NCI-H187 (cell line): ENCODE measurements around the gene IFITM5.
"Not testable (repeated sequence)": the region's sequence is repeated elsewhere in the genome, so short reads cannot be mapped to it uniquely, and the experiment has no call there.

Experiments
- DNase-seq, 2 experiments: peaks; one replicate each; lab custom pipeline; 2025; lab: John Stamatoyannopoulos, UW

Gene IFITM5

DNA sequence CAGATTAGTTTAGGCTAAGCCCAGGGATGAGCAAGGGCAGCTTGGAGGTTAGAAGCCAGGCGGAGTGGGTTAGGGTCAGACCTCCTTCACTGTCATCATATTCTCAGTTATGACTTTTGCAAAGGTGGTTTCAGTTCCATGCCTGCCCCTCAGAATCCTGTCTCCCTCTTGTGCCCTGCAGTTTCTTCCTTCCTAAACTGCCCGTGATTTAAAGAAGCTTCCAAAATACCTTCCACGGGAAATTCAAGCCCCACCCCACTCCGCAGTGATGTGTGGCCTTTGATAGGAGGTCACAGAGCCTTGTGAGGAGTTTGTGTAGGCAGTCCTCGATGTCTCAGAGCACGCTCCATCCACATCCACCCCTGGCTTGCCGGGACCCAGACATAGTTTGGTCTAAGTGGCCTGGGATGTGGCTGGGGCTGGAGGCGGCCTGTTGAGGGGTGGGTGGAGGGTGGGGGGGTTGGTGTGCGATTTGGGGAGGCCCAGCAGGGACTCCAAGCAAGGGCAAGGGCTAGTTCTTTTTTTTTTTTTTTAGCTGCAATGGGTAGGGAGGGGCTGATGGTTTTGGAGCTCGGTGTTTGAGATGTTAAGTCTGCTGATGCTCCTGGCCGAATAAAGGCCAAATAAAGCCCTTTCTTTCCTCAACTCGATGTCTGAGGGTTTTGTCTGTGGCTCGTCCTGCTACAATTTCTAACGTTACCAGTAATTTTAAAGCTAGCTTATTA is 12.9 kb upstream of the IFITM5 start:
- no peak for DNase-seq

DNA sequence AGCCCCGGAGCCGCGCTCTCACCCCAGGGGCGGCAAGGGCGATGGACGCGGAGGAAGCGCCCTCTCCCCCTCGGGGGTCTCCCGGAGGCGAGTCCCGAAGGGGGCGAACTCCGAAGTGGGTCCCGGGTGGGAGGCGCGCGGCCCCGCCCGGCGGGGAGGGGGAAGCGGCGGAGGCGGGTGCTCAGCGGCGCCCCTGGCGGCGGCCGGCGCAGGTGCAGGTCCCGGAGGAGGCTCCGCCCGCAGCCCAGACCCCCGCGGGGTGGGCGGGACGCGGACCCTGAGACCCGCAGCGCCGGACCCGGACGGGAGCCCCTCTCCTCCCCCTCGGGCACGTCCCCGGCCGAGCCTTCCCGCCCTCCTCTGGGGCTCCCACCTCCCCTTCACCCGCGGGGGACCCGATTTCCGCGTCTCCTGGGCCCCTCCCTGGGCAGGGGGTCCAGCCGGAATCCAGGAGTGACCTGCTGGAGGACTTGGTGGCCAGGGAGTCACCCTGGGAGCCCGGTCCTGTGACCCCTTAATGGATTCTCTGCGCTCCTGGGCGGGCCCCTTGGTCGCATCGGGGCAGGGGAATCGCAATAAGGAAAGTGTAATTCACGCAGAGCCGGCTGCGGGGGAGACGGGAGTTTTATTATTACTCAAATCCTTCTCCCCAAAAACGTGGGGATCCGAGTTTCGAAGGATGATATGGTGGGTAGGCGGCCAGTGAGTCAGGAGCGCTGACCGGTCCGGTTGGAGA is 11.9 kb upstream of the IFITM5 start:
- not testable (repeated sequence) for DNase-seq

DNA sequence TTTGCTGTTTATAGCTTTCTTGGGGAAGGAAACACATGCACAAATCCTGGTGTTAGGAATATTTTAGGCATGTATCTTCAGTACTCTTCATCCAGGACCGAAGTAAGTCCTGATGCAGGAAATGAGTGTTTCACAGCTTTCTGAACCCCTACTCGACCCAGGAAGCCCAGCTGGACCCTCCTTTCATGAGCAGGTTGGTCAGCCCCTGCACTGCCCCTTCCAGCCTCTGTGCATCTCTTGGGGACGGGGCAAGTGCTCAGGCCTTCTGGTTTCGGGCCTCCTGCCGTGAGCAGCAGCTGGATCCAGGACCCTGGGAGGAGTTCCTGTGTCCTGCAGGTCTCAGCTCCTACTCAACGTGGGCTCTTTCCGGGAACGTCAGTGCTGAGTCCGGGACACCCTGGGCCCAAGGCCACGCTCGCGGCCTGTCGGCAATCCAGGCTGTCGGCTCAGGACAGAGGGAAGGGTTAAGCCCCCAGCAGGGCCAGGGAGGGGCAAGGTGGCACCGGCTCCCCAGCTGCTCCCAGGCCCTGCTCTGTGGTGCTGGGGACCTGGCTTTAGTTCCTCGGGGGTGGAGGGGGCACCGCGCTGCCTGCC is 10.8 kb upstream of the IFITM5 start:
- not testable (repeated sequence) for DNase-seq

DNA sequence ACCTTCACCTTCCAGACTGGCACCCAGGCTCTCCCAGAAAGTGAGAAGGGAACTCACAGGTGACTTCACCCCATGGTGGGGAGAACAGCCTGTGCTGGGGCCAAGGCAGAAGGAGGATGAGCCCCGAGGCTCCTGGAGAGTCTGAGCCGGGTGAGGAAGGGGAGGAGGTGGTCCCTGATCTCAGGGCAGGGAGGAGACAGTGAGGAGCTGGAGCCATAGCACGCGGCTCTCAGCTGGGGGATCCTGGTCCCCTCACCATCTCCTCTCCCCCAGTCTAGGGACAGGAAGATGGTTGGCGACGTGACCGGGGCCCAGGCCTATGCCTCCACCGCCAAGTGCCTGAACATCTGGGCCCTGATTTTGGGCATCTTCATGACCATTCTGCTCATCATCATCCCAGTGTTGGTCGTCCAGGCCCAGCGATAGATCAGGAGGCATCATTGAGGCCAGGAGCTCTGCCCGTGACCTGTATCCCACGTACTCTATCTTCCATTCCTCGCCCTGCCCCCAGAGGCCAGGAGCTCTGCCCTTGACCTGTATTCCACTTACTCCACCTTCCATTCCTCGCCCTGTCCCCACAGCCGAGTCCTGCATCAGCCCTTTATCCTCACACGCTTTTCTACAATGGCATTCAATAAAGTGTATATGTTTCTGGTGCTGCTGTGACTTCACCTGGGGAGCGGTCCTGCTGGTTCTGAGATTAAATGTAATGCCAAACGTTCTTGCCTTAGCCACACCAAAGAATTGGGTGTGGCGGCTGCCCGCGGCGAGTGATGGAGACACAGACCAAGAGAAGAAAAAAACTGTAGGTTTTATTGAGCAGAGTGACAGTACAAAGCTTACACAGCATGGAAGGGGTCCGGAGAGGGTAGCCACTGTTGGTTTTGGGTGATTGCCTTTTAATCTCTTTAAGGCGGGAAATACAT is 9.7 kb upstream of the IFITM5 start:
- DNase-seq, result not testable (repeated sequence)

DNA sequence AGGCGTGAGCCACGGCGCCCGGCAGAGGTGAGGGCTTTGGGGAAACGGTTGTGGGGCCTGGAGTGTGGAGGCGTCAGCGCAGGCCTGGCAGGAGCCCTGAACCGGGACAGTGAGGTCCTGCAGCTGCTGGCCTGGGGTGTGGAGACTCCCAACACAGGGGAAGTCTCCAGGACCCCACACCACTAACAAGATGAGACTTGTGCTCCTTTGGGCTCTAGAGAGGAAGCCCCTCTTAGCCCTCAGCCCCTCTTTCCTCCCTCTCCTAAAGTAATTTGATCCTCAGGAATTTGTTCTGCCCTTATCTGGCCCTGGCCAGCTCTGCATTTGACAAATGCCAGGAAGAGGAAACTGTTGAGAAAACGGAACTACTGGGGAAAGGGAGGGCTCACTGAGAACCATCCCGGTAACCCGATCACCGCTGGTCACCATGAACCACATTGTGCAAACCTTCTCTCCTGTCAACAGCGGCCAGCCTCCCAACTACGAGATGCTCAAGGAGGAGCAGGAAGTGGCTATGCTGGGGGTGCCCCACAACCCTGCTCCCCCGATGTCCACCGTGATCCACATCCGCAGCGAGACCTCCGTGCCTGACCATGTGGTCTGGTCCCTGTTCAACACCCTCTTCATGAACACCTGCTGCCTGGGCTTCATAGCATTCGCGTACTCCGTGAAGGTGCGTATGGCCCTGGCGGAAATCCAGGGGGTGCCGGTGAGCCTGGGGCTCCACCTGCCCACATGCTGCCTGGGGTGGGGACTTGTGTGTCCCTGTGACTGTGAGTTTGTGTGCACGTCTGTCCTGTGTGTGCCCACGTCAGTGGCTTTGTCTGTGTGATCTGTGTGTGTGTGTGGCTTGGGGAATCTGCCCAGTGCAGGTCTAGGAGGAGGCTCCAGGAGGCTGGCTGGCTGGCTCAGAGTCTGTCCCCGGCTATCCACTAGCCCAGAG is 8.7 kb upstream of the IFITM5 start, which contains the start of gene IFITM2:
Gene IFITM2, plus strand, starts transcription at position 51 of the 943 bp plus-strand sequence. Its CDS starts 377 bp downstream, at position 428.
- not testable (repeated sequence) for DNase-seq

DNA sequence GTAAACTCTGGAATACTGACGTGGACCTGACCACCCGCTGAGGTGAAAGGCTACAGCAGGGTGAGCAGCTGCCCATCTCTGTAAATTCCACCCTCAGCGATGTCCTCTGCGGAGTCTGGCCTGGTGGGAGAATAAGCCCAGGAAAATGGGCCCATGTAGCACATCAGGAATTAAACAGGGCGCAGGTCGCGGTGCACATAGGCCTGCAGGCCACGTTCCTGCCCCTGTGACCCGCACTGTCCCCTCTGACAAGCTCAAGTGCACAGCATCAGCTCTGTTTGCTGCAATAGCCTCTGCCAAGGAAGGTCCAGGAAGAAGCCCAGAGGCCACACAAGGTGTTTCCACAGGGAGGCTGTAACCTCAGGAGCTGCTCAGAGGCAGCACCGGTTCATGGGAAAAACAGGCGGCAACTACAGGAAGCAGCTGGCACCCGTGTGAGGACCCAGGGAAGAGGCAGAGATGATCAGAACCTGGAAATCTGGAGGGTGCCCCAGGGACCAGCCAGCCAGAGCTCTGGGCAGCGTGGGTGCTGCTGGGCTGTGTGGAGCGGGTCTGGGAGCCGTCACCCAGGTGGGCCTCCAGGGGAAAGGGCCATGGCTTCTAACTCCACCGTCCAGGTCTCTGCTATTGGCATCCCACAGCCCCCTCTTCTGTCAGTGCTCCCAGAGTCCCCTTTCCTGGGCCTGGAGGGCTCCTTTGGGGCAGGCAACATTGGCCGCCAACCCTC is 7.5 kb upstream of the IFITM5 start:
- DNase-seq, result no peak

DNA sequence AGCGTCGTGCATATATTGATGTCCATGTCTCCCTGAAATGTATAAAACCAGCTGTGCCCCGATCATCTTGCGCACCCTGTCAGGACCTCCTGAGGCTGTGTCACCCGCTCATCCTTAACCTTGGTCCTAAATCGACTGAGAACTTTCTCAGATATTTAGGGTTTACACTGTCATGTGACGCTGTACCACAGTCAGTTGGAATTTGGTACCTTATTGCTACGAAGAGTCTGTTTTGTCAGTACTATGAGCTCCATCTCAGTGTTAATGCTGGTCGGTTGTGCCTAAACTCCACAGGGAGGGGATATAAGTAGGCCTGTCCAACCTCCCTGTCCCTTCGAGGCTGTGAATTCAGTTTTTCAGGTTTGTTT is 6.5 kb upstream of the IFITM5 start:
- DNase-seq, result no peak

DNA sequence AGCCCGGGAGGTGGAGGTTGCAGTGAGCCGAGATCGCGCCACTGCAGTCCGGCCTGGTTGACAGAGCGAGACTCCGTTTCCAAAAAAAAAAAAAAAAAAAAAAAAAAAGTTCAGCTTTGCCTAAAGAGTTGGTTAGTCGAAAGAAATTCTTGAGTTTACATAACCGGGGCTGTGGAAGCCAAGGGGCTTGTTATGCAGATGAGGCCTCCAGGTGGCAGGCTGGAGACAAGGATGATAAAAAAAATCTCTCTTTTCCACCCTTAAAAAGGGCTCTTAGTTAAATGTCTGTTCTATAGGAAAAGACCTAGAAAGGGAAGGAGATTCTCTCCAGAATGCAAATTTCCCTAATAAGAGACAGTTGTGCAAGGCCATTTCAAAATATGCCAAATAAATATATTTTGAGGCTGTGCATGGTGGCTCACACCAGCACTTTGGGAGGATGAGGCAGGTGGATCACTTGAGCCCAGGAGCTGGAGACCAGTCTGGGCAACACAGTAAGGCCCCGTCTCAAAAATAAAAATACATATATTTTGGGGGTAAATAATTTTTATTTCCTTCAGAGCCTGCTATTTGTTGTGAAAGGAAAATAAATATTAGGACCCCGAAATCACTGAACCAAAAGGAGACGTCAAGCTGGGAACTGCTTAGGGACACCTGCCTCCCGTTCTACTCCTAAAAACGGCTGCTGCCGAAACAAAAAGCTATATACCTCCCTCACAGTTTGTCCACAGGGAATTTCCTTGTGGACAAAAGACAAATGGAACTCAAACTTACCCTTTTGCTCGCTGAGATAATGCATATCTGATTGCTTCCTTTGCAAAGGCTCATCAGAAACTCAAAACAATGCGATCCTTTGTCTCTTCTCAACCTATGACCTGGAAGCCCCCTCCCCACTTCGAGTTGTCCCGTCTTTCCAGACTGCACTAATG is 5.9 kb upstream of the IFITM5 start:
- no peak for DNase-seq

DNA sequence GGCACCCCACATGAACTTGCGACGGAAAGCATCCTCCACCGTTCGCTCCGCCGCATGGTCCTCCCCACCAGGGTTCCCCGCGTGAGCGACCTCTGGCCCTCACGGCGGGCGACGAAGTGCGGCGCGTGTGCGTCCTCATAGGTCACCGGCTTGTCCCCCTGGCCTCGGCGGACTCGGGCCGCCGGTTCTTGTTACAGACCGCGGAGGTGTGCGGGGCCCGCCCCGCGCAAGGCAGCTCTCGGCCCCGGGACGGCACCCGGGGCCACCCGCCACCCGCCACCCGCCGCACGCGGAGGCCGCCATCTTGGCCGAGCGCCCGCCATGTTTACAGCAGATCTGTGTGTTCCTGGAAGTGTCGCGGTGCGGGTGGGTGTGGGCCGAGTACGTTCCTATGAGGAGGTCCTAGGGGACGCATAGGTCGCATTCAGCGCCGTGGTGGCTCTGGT is 4.8 kb upstream of the IFITM5 start:
- DNase-seq, result no peak

DNA sequence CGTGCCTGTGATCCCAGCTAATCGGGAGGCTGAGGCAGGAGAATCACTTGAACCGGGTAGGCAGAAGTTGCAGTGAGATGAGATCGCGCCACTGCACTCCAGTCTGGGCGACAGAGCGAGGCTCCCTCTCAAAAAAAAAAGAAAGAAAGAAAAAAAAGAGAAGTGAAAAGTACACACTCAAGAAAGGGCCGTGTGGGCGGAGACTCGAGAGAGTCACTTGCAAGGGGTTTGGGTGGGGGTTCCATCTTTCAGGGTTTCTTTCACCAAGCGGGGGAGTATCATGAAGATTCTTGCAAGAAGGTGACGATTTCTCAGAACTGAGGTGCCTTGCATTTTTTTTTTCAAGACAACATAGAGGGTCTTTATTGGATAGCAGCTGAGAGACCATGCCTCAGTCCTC is 4.0 kb upstream of the IFITM5 start:
- DNase-seq, result no peak

DNA sequence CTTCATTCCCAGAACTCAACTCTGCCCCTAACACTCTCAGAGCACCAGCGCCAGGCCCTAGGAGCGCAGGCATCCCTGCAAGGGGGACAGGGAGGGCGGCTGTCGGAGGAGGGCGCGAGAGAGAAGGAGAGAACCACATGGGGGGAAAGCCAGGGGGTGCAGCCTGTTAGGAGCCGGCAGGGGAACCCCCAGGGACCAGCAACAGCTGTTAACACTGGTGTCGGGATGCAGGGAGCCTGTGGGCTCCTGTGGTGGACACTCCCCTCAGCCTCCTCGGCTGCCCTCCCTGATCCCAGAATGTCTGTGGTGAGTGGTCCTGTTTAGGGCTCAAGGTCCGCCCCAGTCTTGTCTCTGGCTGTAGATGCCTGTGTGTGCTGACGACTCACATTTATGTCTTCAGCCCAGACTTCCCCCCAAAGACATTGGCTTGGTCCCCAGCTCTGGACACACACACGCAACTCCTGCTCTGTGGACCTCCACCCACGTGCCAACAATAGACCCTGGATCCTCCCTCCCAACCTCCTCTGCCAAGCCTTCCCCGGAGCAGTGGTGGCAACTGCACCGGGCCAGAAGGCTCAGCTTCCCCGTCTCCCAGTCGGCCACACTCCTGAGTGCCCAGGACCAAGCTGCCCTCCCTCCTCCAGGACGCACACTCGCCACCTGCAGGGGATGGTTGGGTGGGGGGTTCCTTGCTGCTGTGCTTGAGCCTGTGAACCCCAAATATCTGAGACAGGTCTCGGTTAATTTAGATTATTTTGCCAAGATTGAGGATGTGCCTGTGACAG is 817 bp upstream of the IFITM5 start:
- no peak for DNase-seq

DNA sequence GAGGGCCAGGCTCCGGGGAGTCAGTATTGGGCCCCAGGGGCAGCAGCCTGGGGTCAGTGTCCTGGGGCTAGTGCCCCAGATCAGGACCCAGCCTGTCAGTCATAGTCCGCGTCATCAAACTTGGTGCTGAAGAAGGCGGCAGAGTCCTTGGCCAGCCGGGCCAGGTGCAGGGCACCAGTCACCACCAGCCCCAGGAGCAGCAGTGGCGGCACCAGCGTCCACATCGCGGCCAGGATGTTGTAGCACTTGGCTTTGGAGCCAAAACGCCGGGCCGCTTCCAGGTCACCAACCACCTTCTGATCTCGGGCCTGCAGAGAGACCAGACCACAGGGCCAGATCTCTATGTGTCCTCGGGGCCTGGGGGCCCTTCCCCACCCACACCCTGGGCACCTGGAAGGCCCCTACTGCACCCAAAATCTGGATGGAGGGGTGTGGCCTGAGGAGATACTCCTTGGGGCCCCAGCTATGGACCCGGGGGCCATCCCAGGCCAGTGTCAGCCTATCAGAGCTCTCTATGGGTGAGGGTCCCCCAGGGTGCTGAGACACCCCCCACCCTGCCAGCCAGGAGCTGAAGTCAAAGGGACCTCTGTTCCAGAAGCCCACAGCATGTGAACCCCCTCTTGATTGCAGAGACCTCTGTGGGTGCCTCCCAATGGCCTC is 790 bp downstream of the IFITM5 start:
- no peak for DNase-seq

DNA sequence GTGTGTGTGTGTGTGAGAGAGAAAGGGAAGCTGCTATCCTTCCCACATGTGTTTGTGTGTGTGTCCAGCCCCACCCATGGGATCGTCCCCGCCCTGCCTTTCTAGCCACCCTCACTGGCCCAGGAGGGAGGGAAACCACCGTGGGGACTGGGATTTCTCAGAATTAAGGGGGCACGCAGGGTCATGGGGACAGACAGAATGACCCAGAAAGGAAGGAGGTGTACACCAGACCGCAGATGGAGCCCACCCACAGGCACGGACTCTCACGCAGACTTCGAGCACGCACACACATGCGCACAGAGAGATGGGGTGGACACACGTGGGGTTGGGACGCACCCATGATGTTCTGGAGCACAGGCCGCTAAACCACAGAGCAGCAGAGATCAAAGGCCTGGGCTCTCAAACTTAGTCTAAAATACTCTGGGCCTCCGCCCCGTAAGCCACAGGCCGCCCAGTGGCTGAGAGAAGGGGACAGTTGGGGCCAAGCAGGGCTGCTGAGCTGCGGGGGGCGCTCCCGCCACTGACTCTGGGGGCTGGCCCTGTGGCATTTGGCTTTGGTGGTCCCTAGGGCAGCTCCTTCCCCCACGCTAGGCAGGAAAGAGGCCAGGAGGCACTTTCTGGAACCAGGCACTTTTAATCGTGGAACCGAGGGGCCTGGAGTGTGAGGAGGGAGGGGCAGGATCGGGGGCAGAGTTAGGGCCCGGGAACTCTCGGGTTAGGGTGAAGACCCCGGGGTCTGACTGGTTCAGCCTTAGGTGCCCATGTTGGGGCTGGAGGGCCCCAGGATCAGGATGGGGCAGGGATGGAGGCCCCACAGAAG is 1.5 kb downstream of the IFITM5 start:
- no peak for DNase-seq

DNA sequence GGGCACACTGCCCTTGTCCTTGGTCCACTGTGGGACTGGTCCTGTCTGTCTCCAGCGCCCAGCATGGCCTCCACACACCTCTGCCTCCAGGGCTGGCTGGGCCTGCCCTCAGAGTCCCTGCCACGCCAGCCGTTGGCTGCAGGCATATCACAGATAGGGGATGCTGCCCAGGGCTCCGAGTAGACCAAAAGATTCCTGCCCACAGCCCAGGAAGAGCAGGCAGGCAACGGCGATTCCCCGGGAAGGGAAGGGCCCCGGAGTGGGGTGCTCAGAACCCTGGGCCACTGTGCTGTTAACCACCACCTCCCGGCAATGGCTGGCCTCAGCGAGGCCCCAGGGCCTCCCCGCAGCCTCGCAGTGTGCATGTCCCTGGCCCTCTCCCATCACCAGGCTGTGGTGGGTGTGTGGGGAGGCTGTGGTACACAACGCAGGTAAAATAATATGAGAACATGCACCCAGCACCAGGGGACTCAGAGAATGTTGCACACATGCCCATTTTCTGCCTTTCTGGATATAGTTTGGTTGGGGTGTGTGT is 2.2 kb downstream of the IFITM5 start:
- no peak for DNase-seq

DNA sequence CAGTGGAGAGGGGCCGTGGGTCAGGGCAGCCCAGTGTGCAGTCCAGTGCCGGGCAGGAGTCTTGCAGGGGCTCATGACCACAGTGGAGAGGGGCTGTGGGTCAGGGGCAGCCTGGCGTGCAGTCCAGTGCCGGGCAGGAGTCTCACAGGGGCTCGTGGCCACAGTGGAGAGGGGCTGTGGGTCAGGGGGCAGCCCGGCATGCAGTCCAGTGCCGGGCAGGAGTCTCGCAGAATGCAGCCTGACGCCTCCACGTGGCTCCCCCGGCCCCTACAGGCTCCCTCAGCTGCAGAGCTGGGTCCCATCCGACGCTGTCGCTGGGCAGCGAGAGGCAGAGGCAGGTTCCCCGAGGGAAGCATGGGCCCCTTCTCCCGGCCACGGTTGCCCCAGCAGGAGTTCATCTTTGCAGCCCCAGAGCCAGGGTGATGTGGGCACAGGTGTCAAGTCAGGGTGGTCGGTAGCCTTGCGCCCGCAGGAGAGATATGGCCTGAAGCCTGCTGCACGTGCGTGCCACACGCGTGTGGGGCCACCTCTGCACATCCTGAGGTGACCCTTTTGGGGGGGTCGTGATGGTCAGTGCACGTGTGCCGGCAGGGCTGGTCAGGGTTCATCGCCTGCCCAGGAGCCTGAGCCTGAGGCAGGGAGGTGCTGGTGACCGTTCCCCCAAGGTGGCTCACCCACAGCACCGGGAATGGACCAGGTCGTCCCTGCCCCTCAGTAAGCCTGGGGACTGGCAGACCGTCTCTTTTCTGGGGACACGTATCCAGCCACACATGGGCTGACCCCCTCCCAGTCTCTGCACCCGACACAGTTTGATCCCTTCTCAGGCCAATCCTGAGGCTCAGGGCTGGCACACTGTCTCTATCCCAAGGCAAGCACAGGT is 2.9 kb downstream of the IFITM5 start:
- no peak for DNase-seq
